ENCODE measurements around the gene ZFP64.

DNA sequence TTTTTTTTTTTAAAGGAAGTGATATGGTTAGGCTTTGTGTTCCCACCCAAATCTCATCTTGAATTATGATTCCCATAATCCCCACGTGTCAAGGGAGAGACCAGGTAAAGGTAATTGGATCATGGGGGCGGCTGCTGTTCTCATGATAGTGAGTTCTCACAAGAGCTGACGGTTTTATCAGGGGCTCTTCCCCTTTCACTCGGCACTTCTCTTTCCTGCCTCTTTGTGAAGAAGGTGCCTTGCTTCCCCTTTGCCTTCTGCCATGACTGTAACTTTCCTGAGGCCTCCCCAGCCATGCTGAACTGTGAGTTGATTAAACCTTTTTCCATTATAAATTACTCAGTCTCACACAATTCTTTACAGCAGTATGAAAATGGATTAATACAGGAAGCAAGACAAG lies 64.3 kb downstream of the ZFP64 start:
- TF ChIP-seq, protein P1, sequence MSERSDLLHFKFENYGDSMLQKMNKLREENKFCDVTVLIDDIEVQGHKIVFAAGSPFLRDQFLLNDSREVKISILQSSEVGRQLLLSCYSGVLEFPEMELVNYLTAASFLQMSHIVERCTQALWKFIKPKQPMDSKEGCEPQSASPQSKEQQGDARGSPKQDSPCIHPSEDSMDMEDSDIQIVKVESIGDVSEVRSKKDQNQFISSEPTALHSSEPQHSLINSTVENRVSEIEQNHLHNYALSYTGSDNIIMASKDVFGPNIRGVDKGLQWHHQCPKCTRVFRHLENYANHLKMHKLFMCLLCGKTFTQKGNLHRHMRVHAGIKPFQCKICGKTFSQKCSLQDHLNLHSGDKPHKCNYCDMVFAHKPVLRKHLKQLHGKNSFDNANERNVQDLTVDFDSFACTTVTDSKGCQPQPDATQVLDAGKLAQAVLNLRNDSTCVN (tag by site-specific recombination; optimal IDR thresholded peaks at IDR 0.05) = no peak
- TF ChIP-seq, protein P2, sequence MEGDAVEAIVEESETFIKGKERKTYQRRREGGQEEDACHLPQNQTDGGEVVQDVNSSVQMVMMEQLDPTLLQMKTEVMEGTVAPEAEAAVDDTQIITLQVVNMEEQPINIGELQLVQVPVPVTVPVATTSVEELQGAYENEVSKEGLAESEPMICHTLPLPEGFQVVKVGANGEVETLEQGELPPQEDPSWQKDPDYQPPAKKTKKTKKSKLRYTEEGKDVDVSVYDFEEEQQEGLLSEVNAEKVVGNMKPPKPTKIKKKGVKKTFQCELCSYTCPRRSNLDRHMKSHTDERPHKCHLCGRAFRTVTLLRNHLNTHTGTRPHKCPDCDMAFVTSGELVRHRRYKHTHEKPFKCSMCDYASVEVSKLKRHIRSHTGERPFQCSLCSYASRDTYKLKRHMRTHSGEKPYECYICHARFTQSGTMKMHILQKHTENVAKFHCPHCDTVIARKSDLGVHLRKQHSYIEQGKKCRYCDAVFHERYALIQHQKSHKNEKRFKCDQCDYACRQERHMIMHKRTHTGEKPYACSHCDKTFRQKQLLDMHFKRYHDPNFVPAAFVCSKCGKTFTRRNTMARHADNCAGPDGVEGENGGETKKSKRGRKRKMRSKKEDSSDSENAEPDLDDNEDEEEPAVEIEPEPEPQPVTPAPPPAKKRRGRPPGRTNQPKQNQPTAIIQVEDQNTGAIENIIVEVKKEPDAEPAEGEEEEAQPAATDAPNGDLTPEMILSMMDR (tag by site-specific recombination; IDR thresholded peaks at IDR 0.05) = no peak
- TF ChIP-seq, protein P3, sequence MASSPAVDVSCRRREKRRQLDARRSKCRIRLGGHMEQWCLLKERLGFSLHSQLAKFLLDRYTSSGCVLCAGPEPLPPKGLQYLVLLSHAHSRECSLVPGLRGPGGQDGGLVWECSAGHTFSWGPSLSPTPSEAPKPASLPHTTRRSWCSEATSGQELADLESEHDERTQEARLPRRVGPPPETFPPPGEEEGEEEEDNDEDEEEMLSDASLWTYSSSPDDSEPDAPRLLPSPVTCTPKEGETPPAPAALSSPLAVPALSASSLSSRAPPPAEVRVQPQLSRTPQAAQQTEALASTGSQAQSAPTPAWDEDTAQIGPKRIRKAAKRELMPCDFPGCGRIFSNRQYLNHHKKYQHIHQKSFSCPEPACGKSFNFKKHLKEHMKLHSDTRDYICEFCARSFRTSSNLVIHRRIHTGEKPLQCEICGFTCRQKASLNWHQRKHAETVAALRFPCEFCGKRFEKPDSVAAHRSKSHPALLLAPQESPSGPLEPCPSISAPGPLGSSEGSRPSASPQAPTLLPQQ (tag by site-specific recombination; IDR thresholded peaks at IDR 0.05) = no peak
- TF ChIP-seq ZNF747 (tag by site-specific recombination; IDR thresholded peaks at IDR 0.05) (no peak), ZNF544 (tag by site-specific recombination; IDR thresholded peaks at IDR 0.05) (no peak), MYNN (tag by site-specific recombination; IDR thresholded peaks at IDR 0.05; ENCODE audit: borderline replicate concordance) (no peak), ZSCAN30 (tag by site-specific recombination; IDR thresholded peaks at IDR 0.05) (no peak)
- TF ChIP-seq, protein P4, sequence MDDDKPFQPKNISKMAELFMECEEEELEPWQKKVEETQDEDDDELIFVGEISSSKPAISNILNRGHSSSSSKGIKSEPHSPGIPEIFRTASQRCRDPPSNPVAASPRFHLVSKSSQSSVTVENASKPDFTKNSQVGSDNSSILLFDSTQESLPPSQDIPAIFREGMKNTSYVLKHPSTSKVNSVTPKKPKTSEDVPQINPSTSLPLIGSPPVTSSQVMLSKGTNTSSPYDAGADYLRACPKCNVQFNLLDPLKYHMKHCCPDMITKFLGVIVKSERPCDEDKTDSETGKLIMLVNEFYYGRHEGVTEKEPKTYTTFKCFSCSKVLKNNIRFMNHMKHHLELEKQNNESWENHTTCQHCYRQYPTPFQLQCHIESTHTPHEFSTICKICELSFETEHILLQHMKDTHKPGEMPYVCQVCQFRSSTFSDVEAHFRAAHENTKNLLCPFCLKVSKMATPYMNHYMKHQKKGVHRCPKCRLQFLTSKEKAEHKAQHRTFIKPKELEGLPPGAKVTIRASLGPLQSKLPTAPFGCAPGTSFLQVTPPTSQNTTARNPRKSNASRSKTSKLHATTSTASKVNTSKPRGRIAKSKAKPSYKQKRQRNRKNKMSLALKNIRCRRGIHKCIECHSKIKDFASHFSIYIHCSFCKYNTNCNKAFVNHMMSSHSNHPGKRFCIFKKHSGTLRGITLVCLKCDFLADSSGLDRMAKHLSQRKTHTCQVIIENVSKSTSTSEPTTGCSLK (tag by site-specific recombination; IDR thresholded peaks at IDR 0.05) = no peak

Measured in HEK293 (cell line).